Astrocyte of the spinal cord (primary cell): ENCODE measurements around the gene CARMIL3.
A peak's percentile ranks its signal among the peaks of the same experiment; 100 is the strongest.
"Not testable (repeated sequence)": the region's sequence is repeated elsewhere in the genome, so short reads cannot be mapped to it uniquely, and the experiment has no call there.

ENCODE experiments used
- DNase-seq: peaks from one replicate; pipeline ENCODE4 v3.0.0; 2011; ENCODE audit warnings: low read depth, low spot score
- H3K4me3 ChIP-seq: 2 replicates; pipeline ENCODE4 v1.5.1; 2011; ENCODE audit warnings: low read depth, mild to moderate bottlenecking, low read length, moderate library complexity
- CTCF ChIP-seq: IDR thresholded peaks from 2 replicates; pipeline ENCODE4 v1.5.1; 2012; ENCODE audit warnings: low read depth, mild to moderate bottlenecking, low read length, inconsistent platforms
- in situ Hi-C: cut with HindIII; loops from 2 replicates; pipeline ENCODE4 v1.10.0; 2017; ENCODE audit warnings: low sequenced_read_pairs

Gene CARMIL3

GRCh38 chr14:24042746-24043145 is 9.1 kb upstream of the CARMIL3 start:
- H3K4me3 ChIP-seq, result no peak overlapping the region
- no peak for DNase-seq
- no peak for TF ChIP-seq CTCF
- in situ Hi-C loops, result no loop called here

GRCh38 chr14:24049002-24049401 is 2.8 kb upstream of the CARMIL3 start:
- DNase-seq, H3K4me3 ChIP-seq, in situ Hi-C loops: not testable (repeated sequence)

- DNase-seq, in situ Hi-C loops, H3K4me3 ChIP-seq: not testable (repeated sequence)
Measured at GRCh38 chr14:24050753-24051152, 1.1 kb upstream of the CARMIL3 start.

GRCh38 chr14:24051176-24051788 is 527 bp upstream of the CARMIL3 start:
- DNase-seq, result no peak
- in situ Hi-C loops, result no loop called here
- TF ChIP-seq CTCF, result no peak
- peak overlapping the region; percentile 45 for H3K4me3 ChIP-seq

- no peak overlapping the region for H3K4me3 ChIP-seq
- in situ Hi-C loops, result no loop called here
- no peak for DNase-seq
- no peak for TF ChIP-seq CTCF
Measured at GRCh38 chr14:24052656-24053547, 1.1 kb downstream of the CARMIL3 start.

GRCh38 chr14:24053548-24054323 is 1.9 kb downstream of the CARMIL3 start:
- in situ Hi-C loops, result no loop called here
- no peak for DNase-seq
- TF ChIP-seq CTCF, result no peak
- H3K4me3 ChIP-seq, result no peak overlapping the region

- in situ Hi-C loops, result no loop called here
- DNase-seq, result no peak
- no peak overlapping the region for H3K4me3 ChIP-seq
- no peak for TF ChIP-seq CTCF
Measured at GRCh38 chr14:24054324-24054641, 2.5 kb downstream of the CARMIL3 start.
